GM06990 (cell line): ENCODE data around the gene DUSP6.

Source experiments
- DNase-seq: peaks from one replicate; pipeline ENCODE4 v3.0.0-alpha.2; 2011; ENCODE audit not compliant: insufficient read length; ENCODE audit errors: extremely low read depth
- H3K27me3 ChIP-seq: replicated peaks from 2 replicates; pipeline ENCODE4 v1.6.0; 2011; ENCODE audit warnings: low read length; ENCODE audit not compliant: control insufficient read depth, insufficient read depth
- H3K36me3 ChIP-seq: 2 replicates; pipeline ENCODE4 v1.5.1; 2011; ENCODE audit warnings: low read length; ENCODE audit not compliant: control insufficient read depth, insufficient read depth
- H3K4me3 ChIP-seq: replicated peaks from 2 replicates; pipeline ENCODE4 v1.5.1; 2011; ENCODE audit warnings: low read depth, mild to moderate bottlenecking, control low read depth, low read length
- CTCF ChIP-seq: IDR thresholded peaks from 2 replicates; pipeline ENCODE4 v1.5.1; 2011; ENCODE audit warnings: low read length, control low read depth, mild to moderate bottlenecking, inconsistent platforms; ENCODE audit not compliant: insufficient read depth, poor library complexity, severe bottlenecking

The DUSP6 gene

GRCh38 chr12:89379148-89379838 lies 27.0 kb upstream of the DUSP6 start:
- Histone ChIP-seq H3K27me3 (no peaks in the 10 kb centered on the region), H3K36me3 (no peaks in the 10 kb centered on the region), H3K4me3 (no peak overlapping the region)
- no peak for TF ChIP-seq CTCF
- DNase-seq: no peak

GRCh38 chr12:89376844-89377243 lies 24.5 kb upstream of the DUSP6 start:
- no peak for TF ChIP-seq CTCF
- Histone ChIP-seq H3K4me3 (no peak overlapping the region), H3K36me3 (no peaks in the 10 kb centered on the region), H3K27me3 (no peaks in the 10 kb centered on the region)
- no peak for DNase-seq

- Histone ChIP-seq H3K27me3 (no peaks in the 10 kb centered on the region), H3K4me3 (no peak overlapping the region), H3K36me3 (no peaks in the 10 kb centered on the region)
- TF ChIP-seq CTCF: no peak
- no peak for DNase-seq
Measured at GRCh38 chr12:89376202-89376529, 23.9 kb upstream of the DUSP6 start.

- Histone ChIP-seq H3K36me3 (no peaks in the 10 kb centered on the region), H3K27me3 (no peaks in the 10 kb centered on the region; the same call in 1 of the 2 replicates), H3K4me3 (no peak overlapping the region)
- no peak for TF ChIP-seq CTCF
- no peak for DNase-seq
Measured at GRCh38 chr12:89373763-89374572, 21.7 kb upstream of the DUSP6 start.

GRCh38 chr12:89372584-89373370 lies 20.5 kb upstream of the DUSP6 start:
- H3K4me3 ChIP-seq: no peak overlapping the region
- H3K27me3 ChIP-seq: no peaks in the 10 kb centered on the region; the same call in 1 of the 2 replicates
- no peak for DNase-seq
- H3K36me3 ChIP-seq: no peaks in the 10 kb centered on the region
- TF ChIP-seq CTCF: no peak
